ENCODE measurements around the gene MYPN.

DNA sequence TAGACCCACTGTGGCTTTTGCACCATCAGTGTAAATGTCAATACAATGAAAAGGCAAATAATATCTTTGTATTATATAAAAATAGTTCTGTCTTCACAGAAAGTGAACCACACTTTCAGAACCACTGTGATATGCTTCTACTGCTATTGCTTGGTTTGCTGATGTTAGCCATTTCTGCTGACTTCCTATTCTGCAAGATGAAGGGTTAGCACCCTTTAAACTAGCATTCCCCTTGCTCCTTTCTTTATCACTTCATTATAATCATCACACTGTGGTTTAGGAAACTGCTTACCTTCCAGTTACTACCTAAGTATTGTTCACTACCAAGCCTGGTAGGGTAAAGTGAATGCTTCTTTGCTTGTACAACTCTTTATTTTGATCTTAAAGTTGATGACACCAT is 29.2 kb downstream of the MYPN start:
- TF ChIP-seq POLR2A (IDR thresholded peaks at IDR 0.05; ENCODE audit: low read length) (no peak), GATA1 (IDR thresholded peaks at IDR 0.05; ENCODE audit: low read depth, low read length) (no peak)

All from erythroblast (primary cell).